Gastroesophageal sphincter (tissue), 4 donors: ENCODE measurements around the gene CXCL3. TPM values are rescaled to one million over a fixed set of nuclear protein-coding genes. Genes with fewer than 3 reads are reported as not detected.

ENCODE experiments used
- ATAC-seq: fragments of 150-250 bp; one replicate; pipeline ENCODE4 v1.9.1; 2016; ENCODE audit warnings: mild to moderate bottlenecking, moderate library complexity
- H3K27ac ChIP-seq, 4 donors: fragments of 200-600 bp; sonication (generic) in 3 of 4; 1 replicate in 3 of 4; 2 replicates in 1 of 4; pipeline ENCODE4 v1.5.1; 2016 to 2019
- H3K27me3 ChIP-seq: fragments of 200-600 bp; sonication (generic); one replicate; pipeline ENCODE4 v1.5.1; 2019
- H3K36me3 ChIP-seq, 2 donors: fragments of 200-600 bp; sonication (generic); one replicate each; pipeline ENCODE4 v1.5.1; 2019; ENCODE audit warnings: control low read depth in 1 of 2
- H3K4me1 ChIP-seq, 3 donors: fragments of 200-600 bp; sonication (generic); 1 replicate in 2 of 3; 2 replicates in 1 of 3; pipeline ENCODE4 v1.5.1; 2016 to 2019; ENCODE audit warnings: control low read depth in 2 of 3
- H3K4me3 ChIP-seq, 2 donors: fragments of 200-600 bp; sonication (generic); one replicate each; pipeline ENCODE4 v1.5.1; 2019; ENCODE audit warnings: mild to moderate bottlenecking in 1 of 2, moderate library complexity in 1 of 2
- H3K9me3 ChIP-seq, 3 donors: fragments of 200-600 bp; sonication (generic); one replicate each; pipeline ENCODE4 v1.5.1; 2017 to 2019; ENCODE audit warnings: control low read depth in 2 of 3
- CTCF ChIP-seq, 4 experiments: fragments of 200-600 bp in 2 of 4; fragments of 450-650 bp in 2 of 4; sonication (generic) in 1 of 4; IDR thresholded peaks; one replicate each; pipeline ENCODE4 v1.5.1; 2017 to 2019; ENCODE audit warnings: antibody characterized with exemption in 4 of 4, mild to moderate bottlenecking in 2 of 4, moderate library complexity in 2 of 4
- EP300 ChIP-seq: sonication (generic); formaldehyde crosslinking; IDR thresholded peaks from one replicate; pipeline ENCODE4 v1.6.1; 2017; ENCODE audit warnings: antibody characterized with exemption, mild to moderate bottlenecking
- POLR2A ChIP-seq, 2 donors: fragments of 450-650 bp; IDR thresholded peaks; one replicate each; pipeline ENCODE4 v1.6.1; 2017; ENCODE audit warnings: antibody characterized with exemption in 2 of 2, mild to moderate bottlenecking in 2 of 2, moderate library complexity in 1 of 2
- POLR2AphosphoS5 ChIP-seq: sonication (generic); formaldehyde crosslinking; IDR thresholded peaks from one replicate; pipeline ENCODE4 v1.6.1; 2017; ENCODE audit warnings: antibody characterized with exemption
- WGBS, 2 donors: methylation state at CpG; one replicate each; pipeline ENCODE4 v1.1.5; 2018; ENCODE audit warnings: low coverage in 1 of 2; 5-methylcytosine and 5-hydroxymethylcytosine counted together
- total RNA-seq, 4 donors: library from RNA; depleted of rRNA; stranded (reverse); fragments of >200 nt; gene quantifications; one replicate each; pipeline ENCODE4 v1.1.0, GENCODE V29; 2016

The CXCL3 gene
- total RNA-seq, 4 donors from 2014 or later: 1.9 TPM; not detected in 3

DNA sequence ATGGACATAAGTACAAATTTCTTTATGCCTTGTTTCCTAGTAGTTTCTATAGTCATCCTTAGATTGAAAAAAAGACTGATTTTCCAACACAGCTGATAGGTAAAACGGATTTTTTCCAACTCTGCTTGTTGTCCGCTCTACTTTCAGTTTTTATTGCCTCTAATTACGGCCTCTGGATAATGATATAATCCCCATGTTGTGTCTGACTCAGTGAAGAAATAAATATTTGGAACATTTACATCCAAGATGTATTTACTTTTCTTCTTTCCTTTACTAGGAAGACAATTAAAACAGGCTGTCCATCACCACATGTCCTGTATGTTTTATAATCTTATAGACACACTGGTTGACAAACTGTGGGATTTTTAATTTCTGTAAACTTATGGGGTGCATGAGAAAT is 6.8 kb upstream of the CXCL3 start:
- no peak for TF ChIP-seq EP300
- TF ChIP-seq CTCF (IDR thresholded peaks at IDR 0.05): no peak
- TF ChIP-seq POLR2A (IDR thresholded peaks at IDR 0.05): no peak
- TF ChIP-seq POLR2AphosphoS5: no peak
- peaks cover 0 to 11% (median 0%) of the 10 kb centered on the region in 3 donors for H3K9me3 ChIP-seq
- no peak overlapping the region for H3K27ac ChIP-seq
- H3K4me3 ChIP-seq: no peak overlapping the region
- ATAC-seq: no peak
- H3K36me3 ChIP-seq: no peaks in the 10 kb centered on the region
- H3K4me1 ChIP-seq: no peaks in the 10 kb centered on the region
- H3K27me3 ChIP-seq: no peaks in the 10 kb centered on the region
- 69 to 78% methylated on average over 3 of the region's 3 CpGs for WGBS, 2 donors

DNA sequence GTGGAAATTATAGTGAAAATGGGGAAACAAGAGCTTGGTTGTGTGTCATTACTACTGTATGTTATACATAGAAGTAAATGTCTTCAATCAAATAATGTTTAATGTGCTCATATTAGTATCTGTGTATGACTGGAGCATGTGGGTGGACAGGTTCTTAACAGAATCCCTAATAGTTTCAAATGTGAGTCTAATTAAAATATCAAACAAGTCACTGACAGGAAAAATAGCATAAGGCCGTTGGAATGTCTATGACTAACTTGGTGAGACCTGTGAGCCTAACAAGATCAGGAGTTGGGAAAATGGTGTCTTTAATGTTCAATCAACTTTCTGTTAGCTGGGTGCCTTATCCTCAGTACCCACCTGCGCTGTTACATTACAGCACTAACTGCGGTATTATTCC is 6.2 kb upstream of the CXCL3 start:
- H3K4me3 ChIP-seq: no peak overlapping the region
- no peaks in the 10 kb centered on the region for H3K36me3 ChIP-seq
- WGBS, 2 donors: 77 to 81% methylated on average over 3 of the region's 3 CpGs
- no peak overlapping the region for H3K27ac ChIP-seq
- TF ChIP-seq POLR2A (IDR thresholded peaks at IDR 0.05): no peak
- TF ChIP-seq EP300: no peak
- no peak for TF ChIP-seq POLR2AphosphoS5
- no peak for TF ChIP-seq CTCF (IDR thresholded peaks at IDR 0.05)
- peaks cover 0 to 11% (median 0%) of the 10 kb centered on the region in 3 donors for H3K9me3 ChIP-seq
- ATAC-seq: no peak
- no peaks in the 10 kb centered on the region for H3K27me3 ChIP-seq
- peaks cover 0 to 4% (median 0%) of the 10 kb centered on the region in 3 donors for H3K4me1 ChIP-seq

DNA sequence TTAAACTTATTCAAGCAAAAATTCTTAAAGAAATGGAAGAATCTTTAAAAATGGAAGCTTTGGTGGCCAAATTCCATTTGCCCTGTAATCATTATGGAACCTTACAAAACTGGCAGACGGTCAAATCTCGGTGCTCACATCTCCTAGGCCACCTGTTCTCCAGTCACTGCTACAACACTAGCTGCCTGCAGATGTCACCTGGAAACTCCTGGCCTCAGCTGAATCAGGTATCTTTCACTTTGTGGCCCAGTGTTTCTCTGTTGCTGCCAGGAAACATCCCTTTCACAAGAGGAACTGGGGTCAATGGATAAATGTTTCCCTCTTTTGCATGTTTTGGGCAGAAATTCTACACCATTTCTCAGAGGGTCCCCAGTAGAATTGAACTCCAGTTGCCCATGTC is 4.2 kb upstream of the CXCL3 start:
- TF ChIP-seq EP300 (no peak), POLR2AphosphoS5 (no peak), CTCF (IDR thresholded peaks at IDR 0.05) (no peak), POLR2A (IDR thresholded peaks at IDR 0.05) (no peak)
- Histone ChIP-seq H3K27me3 (no peaks in the 10 kb centered on the region), H3K36me3 (no peaks in the 10 kb centered on the region), H3K4me3 (no peak overlapping the region), H3K4me1 (peaks cover 0 to 16% (median 4%) of the 10 kb centered on the region in 3 donors), H3K9me3 (peaks cover 0 to 10% (median 0%) of the 10 kb centered on the region in 3 donors), H3K27ac (no peak overlapping the region)
- ATAC-seq: no peak
- 81 to 86% methylated on average over 2 of the region's 2 CpGs for WGBS, 2 donors

- ATAC-seq: no peak
- Histone ChIP-seq H3K4me1 (peaks cover 0 to 19% (median 4%) of the 10 kb centered on the region in 3 donors), H3K36me3 (no peaks in the 10 kb centered on the region), H3K4me3 (no peak overlapping the region), H3K27ac (no peak overlapping the region), H3K27me3 (no peaks in the 10 kb centered on the region), H3K9me3 (no peaks in the 10 kb centered on the region)
- 33 to 42% methylated on average over 1 of the region's 1 CpG for WGBS, 2 donors
- TF ChIP-seq POLR2A (IDR thresholded peaks at IDR 0.05) (no peak), POLR2AphosphoS5 (no peak), CTCF (IDR thresholded peaks at IDR 0.05) (no peak), EP300 (no peak)
Observed at GRCh38 chr4:74041418-74041817, 2.9 kb upstream of the CXCL3 start.

- no peak for ATAC-seq
- Histone ChIP-seq H3K4me3 (peak overlapping the region; percentile 54 to 73), H3K27me3 (no peaks in the 10 kb centered on the region), H3K9me3 (no peaks in the 10 kb centered on the region), H3K36me3 (no peaks in the 10 kb centered on the region), H3K27ac (peak overlapping the region in 3 of 4 donors; percentile 50 to 75 (median 64)), H3K4me1 (peaks cover 0 to 19% (median 4%) of the 10 kb centered on the region in 3 donors)
- 20 to 29% methylated on average over 3 to 4 of the region's 4 CpGs for WGBS, 2 donors
- no peak for TF ChIP-seq CTCF (IDR thresholded peaks at IDR 0.05)
- TF ChIP-seq POLR2A (IDR thresholded peaks at IDR 0.05): no peak
Observed at GRCh38 chr4:74039315-74039763, 850 bp upstream of the CXCL3 start.
